ENCODE results near the gene GRIK4. TPM values are rescaled to one million over a fixed set of nuclear protein-coding genes. Genes with fewer than 3 reads are reported as not detected.

GRIK4 gene
- total RNA-seq, 1 donor from 2014 or later: 0.06 TPM

- no peak for TF ChIP-seq CTCF (conservative IDR thresholded peaks at IDR 0.05; ENCODE audit: low read depth, low read length)
- no peak overlapping the region for H3K4me3 ChIP-seq (ENCODE audit: low read depth, low read length)
- DNase-seq (ENCODE audit: low read depth): peak; percentile 54
Observed at GRCh38 chr11:120674542-120674941, 163.0 kb downstream of the GRIK4 start.

DNA sequence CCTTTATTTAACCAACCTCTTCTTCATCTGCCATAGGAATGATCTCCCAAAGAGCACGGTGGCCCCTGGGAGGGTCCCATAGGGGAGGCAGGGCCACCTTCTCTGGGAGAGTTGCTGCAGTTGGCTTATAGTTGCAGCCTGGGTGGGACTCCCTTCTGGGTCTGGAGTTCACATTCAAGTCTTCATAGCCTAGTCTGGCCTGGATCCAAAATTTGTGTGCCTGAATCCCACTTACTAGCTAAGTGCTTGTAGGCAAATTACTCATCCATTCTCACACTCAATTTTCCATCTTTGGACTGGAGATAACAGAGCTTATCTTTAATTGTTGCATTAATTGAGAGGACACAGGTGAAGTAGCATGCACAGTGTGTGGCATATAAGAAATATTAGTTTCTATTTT is 163.6 kb downstream of the GRIK4 start:
- no peak overlapping the region for H3K4me3 ChIP-seq (ENCODE audit: low read depth, low read length)
- DNase-seq (ENCODE audit: low read depth): no peak

GRCh38 chr11:120676991-120677390 is 165.4 kb downstream of the GRIK4 start:
- no peak for TF ChIP-seq CTCF (conservative IDR thresholded peaks at IDR 0.05; ENCODE audit: low read depth, low read length)
- no peak for DNase-seq (ENCODE audit: low read depth)
- no peak overlapping the region for H3K4me3 ChIP-seq (ENCODE audit: low read depth, low read length)

More for the DNA sequence above, 163.6 kb downstream of the GRIK4 start:
- TF ChIP-seq CTCF (conservative IDR thresholded peaks at IDR 0.05; ENCODE audit: low read depth, low read length): no peak

DNA sequence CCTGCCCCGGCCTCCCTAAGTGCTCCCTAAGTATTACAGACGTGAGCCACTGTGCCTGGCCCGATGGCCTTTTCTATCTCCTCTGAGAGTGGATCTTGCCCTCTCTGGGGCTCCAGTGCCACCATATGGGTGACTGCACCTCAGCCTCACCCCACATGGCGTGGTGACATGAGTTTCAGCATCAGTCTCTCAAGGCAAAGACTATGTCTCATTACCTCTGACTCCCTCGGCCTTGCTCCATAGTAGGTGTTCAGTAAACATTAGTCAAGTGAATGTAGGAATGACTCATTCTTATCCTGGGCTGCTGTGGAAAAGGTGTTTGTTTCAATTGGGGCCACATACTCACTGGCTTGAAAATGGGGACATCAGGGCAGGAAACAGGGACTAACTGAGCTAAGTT is 168.8 kb downstream of the GRIK4 start:
- H3K4me3 ChIP-seq (ENCODE audit: low read depth, low read length): no peak overlapping the region
- no peak for DNase-seq (ENCODE audit: low read depth)
- TF ChIP-seq CTCF (conservative IDR thresholded peaks at IDR 0.05; ENCODE audit: low read depth, low read length): no peak

GRCh38 chr11:120681434-120682331 is 170.1 kb downstream of the GRIK4 start:
- TF ChIP-seq CTCF (conservative IDR thresholded peaks at IDR 0.05; ENCODE audit: low read depth, low read length): no peak
- no peak for DNase-seq (ENCODE audit: low read depth)
- no peak overlapping the region for H3K4me3 ChIP-seq (ENCODE audit: low read depth, low read length)

DNA sequence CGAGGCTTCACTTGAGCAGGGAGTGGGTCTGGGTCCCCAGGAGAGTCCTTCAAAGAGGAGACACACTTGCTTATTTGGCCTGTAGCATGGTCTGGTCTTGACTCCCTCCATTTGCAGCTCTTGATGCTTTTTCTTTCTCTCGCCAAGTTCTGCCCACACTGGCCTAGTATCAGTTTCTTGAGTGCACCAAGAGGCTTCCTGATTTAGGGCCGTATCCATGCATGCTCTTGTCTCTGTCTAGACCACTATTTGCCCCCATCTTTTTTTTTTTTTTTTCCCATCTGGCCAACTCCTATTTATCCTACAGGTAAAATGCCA is 170.7 kb downstream of the GRIK4 start:
- no peak overlapping the region for H3K4me3 ChIP-seq (ENCODE audit: low read depth, low read length)
- DNase-seq (ENCODE audit: low read depth): no peak
- no peak for TF ChIP-seq CTCF (conservative IDR thresholded peaks at IDR 0.05; ENCODE audit: low read depth, low read length)

DNA sequence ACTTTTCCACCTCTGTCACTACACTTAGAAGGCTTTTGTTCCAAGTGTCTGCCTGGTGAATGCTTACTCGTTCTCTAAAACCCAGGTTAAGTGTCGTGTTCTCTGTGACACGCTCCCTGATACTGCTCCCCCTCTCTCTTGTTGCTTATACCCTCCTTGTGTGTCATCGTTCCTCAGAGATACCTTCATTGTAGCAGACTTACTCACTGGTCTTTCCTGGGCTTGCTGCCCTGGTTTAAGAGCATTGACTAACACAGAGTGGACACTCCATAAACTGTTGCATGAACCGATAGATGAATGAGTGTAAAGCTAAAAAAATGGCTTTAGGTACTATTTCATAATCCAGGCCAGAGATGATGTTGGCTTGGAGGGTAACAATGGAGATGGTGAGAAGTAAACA is 171.3 kb downstream of the GRIK4 start:
- no peak for DNase-seq (ENCODE audit: low read depth)

More for the DNA sequence above, 171.3 kb downstream of the GRIK4 start:
- TF ChIP-seq CTCF (conservative IDR thresholded peaks at IDR 0.05; ENCODE audit: low read depth, low read length): no peak
- H3K4me3 ChIP-seq (ENCODE audit: low read depth, low read length): no peak overlapping the region
